Activated CD4-positive, alpha-beta T cell treated with anti-CD3 and anti-CD28 coated beads, Interleukin-2, amount 50 U/mL, for 4 hours (primary cell): ENCODE results near the gene SMC3.
"Not testable (repeated sequence)": the region's sequence is repeated elsewhere in the genome, so short reads cannot be mapped to it uniquely, and the experiment has no call there.

Experiments
- DNase-seq, 2 experiments: peaks; one replicate each; pipeline ENCODE4 v3.0.0-alpha.2; 2020

The SMC3 gene

DNA sequence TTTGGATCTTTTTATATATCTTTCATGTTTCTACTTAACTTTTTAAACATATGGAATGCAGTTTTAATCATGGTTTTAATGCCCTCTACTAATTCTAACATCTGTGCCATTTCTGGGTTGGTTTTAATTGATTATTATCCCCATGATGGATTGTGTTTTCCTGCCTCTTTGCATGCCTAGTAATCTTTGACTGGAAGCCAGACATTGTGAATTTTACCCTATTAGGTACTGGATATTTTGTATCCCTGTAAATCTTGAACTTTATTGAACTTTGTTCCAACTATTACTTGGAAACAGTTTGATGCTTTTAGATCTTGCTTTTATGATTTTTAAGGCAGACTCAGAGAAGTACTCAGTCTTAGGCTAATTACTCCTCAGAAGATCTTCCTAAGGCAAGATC, 60.7 kb downstream of the SMC3 start:
- DNase-seq: no peak

DNA sequence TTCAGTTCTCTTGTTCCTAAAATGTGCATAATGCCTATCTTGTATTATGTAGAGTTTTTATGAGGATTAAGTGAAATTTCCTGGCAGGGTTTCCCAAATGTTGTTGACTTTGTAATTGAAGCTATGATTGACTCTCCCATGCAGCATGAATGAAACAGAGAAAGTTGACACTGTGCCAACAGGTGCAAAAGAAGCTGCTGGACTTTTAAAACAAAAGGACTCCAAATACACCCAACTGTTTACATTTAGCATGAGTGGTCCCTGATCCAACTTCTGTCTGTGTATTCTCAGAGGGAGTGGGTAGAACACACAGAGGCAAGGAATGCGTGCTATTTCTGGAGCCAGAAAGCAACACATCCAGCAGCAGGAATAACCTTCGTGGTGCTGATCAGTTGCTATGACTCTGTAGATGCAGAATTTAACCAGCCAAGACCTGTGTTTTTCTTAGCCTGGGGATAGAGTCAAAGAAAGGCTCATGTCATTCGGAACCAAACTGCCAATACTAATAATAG, 62.2 kb downstream of the SMC3 start:
- DNase-seq: no peak

DNA sequence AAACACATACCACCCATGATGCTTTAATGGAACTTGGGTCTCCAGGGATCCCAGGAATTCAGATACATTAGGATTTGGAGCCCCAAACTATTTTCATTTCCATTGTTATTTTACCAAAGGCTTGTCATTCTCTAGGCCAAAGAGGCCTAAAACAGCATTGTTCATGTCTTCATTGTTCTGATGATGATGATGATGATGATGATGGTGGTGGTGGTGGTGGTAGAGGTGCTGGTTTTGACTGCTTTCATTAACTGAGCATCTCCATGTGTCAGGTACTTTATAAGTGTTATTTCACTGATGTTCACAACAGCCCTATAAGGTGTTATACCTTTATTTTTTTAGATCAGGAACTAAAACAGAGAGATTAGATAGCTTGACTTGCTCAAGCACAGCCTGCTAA, 64.4 kb downstream of the SMC3 start:
- no peak for DNase-seq

DNA sequence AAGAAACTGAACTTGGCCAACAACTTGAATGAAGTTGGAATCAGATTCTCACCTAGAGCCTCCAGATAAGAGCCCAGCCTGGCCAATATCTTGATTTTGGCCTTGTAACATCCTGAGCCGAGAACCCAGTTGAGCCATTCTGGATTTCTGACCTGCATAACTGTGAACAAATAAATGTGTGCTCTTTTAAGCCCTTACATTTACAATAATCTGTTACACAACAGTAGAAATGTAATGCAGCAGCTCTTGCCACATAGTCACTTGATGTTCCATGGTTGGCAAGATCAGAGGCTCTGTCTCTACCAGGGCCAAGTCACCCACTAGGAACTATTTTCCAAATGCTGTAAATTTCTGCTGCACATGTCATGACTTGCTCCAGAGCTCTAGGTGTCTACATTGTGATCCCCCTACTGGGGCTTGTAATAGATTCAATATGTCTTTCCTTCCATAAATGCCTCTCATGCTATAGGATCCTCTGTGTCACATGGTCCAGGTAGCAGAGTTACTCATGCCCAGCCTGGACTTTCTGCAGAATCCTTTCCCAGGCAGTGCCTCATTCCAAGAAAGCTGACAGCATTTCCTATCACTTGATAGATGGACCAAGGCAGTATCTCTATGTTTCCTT, 65.2 kb downstream of the SMC3 start:
- DNase-seq: no peak

- DNase-seq: no peak
Measured at GRCh38 chr10:110634527-110635209, 67.2 kb downstream of the SMC3 start.

- no peak for DNase-seq
Measured at GRCh38 chr10:110636572-110636931, 69.1 kb downstream of the SMC3 start.

GRCh38 chr10:110636932-110637557, 69.5 kb downstream of the SMC3 start:
- DNase-seq: no peak

DNA sequence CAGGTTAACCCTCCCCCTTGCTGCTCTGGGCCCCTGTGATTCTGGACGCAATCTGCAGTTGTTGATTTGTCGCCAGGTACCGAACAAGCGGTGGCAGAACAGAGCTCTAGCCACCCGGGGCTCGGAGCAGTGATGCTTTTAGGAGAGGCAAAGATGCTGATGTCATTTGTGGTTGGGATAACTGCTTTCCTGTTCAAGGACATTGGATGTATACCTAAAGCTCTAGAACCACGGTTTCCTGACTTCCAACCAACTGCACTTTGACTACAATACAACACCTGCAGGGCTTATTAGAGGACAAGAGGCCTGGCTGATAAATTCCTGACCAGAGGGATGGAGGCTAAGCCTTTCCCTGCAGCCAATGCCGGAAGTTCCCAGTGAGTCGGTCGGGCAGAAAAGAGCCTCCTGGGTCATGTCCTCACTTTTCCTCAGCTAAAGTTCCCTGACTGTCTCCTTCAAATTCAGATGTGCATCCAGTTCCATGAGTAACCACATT, 70.1 kb downstream of the SMC3 start:
- DNase-seq: no peak

DNA sequence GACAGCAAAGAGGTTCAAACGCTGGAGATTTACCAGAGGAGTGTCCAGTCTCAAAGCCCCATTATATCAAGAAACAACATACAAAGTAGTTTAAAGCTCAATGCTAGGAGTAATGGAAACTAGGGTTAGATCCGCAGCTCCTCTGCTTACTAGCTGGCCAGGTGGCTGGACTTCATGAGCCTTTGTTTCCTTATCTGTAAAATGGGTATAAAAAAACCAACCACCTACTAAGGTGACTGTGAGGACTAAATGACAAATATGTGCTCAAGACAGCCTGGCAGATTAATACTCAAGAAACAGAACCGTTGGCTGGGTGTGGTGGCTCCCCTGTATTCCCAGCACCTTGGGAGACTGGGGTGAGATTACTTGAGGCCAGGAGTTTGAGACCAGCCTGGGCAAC, 70.8 kb downstream of the SMC3 start:
- no peak for DNase-seq

DNA sequence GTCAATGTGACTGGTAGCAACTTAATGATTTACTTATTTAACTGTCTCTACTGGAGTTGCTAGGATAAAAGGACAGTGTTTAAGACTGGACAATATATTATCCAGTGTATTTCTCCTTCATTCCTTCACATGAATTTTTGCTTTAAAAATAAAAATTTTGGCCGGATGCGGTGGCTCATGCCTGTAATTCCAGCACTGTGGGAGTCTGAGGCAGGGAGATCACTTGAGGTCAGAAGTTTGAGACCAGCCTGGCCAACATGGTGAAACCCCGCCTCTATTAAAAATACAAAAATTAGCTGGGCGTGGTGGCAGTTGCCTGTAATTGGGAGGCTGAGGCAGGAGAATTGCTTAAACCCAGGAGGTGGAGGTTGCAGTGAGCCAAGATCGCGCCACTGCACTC, 71.6 kb downstream of the SMC3 start:
- not testable (repeated sequence) for DNase-seq

- not testable (repeated sequence) for DNase-seq
Measured at GRCh38 chr10:110639858-110640257, 72.4 kb downstream of the SMC3 start.

GRCh38 chr10:110641256-110641655, 73.8 kb downstream of the SMC3 start:
- no peak for DNase-seq

- DNase-seq: no peak
Measured at GRCh38 chr10:110642204-110643034, 74.9 kb downstream of the SMC3 start.

DNA sequence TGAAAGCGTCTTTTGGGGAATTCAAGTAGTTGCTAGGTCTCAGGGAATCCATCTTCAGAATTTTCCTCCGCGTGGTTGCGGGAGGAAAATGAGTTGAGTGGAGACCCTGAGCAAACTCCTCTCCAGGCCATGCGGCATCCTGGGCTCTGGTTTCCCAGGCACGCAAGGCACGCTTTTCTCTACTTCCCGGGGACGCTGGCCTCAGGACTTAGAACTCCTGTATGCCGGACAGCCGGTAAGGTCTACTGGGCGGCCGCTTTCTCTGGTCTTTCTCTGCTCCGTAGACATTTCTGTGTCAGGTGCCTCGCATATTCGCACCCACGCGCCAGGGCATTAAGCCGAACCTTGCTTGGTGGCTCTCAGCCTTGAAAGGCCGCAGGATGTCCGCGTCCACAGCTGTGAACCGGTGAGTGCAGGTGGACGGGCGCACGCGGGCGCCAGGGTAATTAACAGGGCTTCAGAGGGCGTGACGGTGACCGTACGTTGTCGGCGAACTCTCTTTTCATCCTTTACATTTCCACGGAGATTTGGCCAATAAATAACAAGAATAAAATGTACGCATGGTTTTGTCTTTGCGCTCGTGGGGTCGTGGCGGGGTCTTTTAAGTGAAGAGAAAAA, 75.6 kb downstream of the SMC3 start:
- no peak for DNase-seq

- DNase-seq: no peak
Measured at GRCh38 chr10:110643653-110644597, 76.4 kb downstream of the SMC3 start, which contains the start of gene RBM20. RBM20 (plus strand) TSS chr10:110644336; CDS start chr10:110644455, 119 bp downstream.

DNA sequence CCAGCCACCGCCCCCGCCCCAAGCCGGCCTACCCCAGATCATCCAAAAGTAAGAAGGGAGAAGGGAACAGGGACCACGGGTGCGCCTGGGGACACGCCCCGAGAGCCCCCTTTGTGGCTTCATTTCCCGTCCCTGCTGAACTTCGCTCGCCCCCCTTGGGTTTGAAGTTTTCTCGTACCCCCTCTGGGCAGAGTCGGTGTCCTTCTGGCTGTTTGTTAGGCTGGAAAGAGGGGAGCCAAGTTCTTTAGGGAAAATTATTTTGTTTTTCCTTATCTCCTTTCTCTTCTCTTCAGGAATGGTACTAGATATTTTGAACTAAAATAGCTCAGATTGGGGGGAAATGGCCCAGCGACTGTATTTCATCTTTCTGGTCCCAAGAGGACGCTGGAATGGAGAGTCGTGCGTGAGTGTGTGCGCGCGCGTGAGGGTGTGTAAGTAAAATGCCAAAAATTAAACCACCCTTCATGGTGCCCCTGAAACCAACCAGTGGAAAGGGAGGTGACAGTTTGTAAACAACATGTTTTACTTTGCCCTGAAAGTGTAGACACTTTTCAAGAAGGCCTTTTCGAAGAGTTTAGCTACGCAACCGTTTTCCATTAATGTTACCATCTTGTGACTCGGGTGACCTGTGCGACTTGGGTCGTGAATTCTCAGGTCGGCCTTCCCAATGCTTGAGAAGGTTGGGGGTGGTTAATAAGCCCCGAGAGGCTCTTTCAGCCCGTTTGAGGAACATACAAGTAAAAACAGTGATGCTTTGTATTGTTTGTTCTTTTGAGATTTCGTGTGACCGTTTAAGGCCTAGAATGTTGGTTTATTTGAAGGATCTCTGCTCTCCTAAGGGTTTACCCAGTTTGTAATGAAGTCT, 77.3 kb downstream of the SMC3 start:
- no peak for DNase-seq

- no peak for DNase-seq
Measured at GRCh38 chr10:110646417-110647135, 79.1 kb downstream of the SMC3 start.

DNA sequence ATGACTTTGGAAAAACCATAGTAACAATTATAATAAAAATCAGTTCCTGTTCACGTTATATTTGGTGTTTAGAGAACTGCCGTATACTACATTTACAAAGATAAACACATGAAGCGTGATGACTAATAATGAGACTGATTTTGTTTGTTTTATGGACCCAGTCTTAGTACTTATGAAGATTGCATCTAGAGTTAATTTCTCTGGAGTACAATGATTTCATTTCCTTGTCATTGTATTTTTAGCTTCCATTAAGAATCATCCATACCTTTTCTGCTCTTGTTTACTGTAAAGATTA, 79.6 kb downstream of the SMC3 start:
- DNase-seq: no peak

DNA sequence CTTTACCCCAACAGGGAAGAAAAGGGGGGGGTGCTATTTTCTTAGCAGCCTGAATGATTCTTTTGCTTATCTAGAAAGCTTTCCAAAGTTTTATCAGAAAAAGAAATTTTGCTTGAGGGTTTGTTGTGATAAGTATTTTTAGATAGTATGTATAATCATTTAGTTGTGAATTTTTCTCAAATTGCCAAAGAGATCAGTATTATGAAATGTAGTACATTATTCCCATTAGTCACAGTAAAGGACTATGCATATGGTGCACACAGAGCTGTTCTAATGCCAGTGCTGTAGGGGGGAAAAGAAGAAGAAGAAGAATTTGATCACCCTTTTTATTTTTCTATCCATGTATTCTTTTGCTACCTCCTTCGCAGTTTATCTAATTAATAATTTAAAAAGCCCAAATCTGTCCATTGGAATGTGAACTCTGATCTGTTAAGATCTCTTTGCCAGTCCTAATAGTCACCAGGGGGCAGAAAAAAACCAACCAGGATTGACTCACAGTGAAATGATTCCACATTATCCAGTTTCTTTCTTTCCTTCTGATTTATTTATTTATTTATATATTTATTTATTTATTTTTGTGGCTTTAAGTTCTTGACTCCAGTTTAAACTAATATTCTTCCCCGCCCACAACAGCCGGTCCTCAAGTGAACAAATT, 81.3 kb downstream of the SMC3 start:
- DNase-seq: no peak
